Fibroblast of the aortic adventitia (primary cell): ENCODE measurements around the gene SRP72. TPM values are rescaled to one million over a fixed set of nuclear protein-coding genes. Genes with fewer than 3 reads are reported as not detected.

ENCODE experiments used
- DNase-seq: peaks from one replicate; pipeline ENCODE4 v3.0.0-alpha.2; 2010; ENCODE audit warnings: low read depth
- H3K4me3 ChIP-seq: 2 replicates; pipeline ENCODE4 v1.5.1; 2011; ENCODE audit warnings: low read depth, mild to moderate bottlenecking, control low read depth, low read length, moderate library complexity
- total RNA-seq: library from RNA; depleted of rRNA; stranded (reverse); fragments of >200 nt; gene quantifications from 2 replicates; pipeline ENCODE4 v1.2.3, GENCODE V29; 2012; ENCODE audit warnings: low replicate concordance
- TF ChIP-seq, protein P1 (sequence below): IDR thresholded peaks from 2 replicates; pipeline ENCODE4 v1.5.1; 2011; ENCODE audit warnings: mild to moderate bottlenecking, low read length, control low read depth, inconsistent platforms; ENCODE audit not compliant: insufficient read depth

SRP72 gene
- total RNA-seq, 1 donor: 119 TPM

DNA sequence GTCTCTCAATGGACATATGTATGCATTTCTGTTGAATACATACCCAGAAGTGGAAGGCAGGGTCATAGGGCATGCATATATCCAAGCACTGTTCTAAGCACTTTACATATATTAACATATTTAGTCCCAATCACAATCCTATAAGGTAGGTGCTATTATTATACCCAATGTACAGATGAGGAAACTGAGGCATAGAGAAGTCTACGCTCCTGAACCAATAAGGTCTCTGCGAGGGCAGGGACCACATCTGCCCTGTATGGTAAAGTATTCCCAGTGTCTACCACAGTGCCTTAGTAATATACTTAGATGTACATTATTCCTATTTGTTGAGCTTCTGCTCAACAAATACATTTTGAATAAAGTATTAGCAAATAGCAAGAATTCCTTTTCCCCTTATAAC, 37.2 kb upstream of the SRP72 start:
- no peak overlapping the region for H3K4me3 ChIP-seq
- TF ChIP-seq, protein P1, sequence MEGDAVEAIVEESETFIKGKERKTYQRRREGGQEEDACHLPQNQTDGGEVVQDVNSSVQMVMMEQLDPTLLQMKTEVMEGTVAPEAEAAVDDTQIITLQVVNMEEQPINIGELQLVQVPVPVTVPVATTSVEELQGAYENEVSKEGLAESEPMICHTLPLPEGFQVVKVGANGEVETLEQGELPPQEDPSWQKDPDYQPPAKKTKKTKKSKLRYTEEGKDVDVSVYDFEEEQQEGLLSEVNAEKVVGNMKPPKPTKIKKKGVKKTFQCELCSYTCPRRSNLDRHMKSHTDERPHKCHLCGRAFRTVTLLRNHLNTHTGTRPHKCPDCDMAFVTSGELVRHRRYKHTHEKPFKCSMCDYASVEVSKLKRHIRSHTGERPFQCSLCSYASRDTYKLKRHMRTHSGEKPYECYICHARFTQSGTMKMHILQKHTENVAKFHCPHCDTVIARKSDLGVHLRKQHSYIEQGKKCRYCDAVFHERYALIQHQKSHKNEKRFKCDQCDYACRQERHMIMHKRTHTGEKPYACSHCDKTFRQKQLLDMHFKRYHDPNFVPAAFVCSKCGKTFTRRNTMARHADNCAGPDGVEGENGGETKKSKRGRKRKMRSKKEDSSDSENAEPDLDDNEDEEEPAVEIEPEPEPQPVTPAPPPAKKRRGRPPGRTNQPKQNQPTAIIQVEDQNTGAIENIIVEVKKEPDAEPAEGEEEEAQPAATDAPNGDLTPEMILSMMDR: no peak
- no peak for DNase-seq

DNA sequence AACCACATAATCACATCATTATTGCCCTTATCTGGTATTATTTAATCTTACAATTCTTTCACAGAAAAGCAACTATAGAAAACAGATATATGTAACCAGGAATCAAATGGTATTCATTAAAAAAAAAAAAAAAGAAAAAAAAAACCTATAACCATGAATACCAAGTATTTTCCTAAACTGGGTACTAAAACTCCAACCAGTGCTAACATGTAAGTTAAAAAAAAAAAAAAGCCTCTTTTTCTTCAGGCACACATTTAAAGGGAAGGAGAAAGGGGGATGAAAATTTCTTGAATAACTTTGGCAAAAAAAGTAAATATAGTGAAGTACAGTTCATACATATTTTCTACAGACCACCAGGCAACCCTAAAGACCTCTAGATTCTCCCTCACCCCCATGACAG, 34.1 kb upstream of the SRP72 start:
- TF ChIP-seq, protein P1: no peak
- H3K4me3 ChIP-seq: no peak overlapping the region
- DNase-seq: no peak

DNA sequence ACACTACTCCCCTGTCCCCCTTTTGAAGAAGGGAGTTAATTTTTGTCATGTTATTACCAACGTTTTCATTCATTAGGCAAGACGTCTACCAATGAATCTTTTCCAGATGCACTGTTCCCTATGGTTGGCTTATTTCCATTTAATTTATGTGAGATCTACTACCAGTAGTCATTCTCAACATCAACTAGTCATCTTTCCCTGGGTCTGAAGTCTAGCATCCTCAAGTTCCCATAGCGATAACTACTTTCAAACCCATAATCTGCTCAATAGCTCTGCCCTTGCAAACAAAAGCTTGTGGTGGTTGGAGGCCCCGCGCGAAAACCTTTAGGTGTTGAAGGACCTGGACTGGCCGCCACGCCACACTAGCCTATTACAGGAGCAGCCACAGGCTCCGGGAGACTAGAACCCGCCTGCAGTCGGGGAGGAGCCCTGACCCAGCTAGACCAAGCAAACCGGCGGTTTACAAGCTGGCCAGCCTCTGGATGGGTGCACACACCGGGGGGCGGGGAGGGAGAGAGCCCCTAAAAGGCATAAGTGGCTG, 32.7 kb upstream of the SRP72 start:
- DNase-seq: peak; percentile 47
- H3K4me3 ChIP-seq: peak overlapping the region; percentile 91
- TF ChIP-seq, protein P1: no peak

DNA sequence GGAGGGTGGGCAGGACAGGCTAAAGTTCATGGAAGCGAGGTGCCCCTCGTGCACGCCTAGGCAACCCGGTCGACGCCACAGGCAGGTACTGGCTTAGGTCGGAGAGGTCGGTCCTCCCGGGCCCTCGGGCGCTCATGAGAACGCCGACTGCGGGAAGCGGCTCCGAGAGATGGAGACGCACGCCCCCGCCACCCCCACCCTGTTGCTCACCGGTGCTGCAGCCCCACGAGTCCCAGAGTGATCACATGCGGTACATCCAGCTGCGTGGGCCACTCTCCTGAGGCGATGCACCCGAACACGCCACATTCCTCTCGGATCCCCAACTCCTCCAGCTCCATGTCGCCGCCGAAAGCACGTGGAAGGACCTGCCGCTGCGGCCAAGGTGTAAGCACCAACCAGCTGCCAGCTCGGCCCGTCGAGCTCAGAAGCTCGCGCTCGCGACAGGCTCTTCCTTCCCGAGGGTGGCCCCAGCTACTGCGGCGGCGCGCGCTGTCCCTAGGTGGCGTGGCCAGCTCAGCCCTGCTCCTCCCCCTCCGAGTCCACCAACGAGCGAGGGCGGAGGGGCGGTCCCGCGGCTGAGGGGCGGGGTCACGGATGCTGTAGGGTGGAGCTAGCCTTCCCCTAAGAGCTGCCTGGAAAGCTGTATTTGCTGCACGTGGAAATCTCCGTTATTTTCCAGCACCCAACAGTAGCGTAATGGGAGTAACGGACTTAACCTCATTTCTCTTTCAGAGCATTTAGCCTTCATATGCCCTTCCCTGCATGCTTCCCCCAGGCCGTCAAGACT, 32.1 kb upstream of the SRP72 start, which contains the start of gene PPAT:
TSS of gene PPAT (minus strand) at position 476 of the 787 bp plus-strand sequence. CDS start at position 338, 138 bp downstream.
- DNase-seq: peak; percentile 95
- TF ChIP-seq, protein P1: peak; percentile 26
- H3K4me3 ChIP-seq: peak within 1 kb of the TSS; percentile 91

DNA sequence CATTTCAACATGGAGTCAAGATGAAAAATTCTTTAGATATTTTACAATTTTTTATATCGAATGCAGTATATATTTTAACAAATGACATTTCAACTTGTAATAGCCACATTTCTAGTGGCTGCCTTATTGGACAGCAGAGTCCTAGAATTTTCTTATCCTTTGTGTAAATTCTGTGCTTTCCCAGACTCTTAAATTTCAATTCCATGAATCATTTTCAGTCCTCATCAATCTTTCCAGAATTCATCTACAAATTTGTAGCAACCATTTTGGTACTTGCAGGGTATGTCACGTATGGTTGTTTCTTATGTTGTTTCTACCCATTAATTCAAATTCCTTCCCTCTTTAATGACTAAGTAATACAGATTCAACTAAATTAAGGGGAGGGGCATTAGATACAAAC, 28.7 kb upstream of the SRP72 start:
- TF ChIP-seq, protein P1: no peak
- DNase-seq: peak; percentile 25
- H3K4me3 ChIP-seq: no peak overlapping the region

DNA sequence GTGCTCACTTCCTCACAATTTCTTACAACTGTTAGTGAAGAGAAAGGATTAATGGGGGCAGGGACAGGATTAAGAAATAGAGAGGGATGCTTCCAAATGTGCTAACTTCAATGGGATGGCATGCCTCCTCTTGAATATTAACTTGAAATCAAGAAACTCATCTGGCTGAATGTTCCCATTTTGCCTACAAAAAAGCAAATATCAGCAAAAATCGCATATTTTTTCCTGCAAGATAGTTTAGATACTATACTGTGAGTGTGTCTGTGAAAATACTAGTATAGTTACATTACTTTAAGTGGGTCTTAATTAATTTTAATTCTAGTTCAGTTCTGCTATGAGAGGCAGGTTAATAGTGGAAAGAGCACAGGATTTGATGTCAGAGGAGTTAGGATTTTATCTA, 26.4 kb upstream of the SRP72 start:
- H3K4me3 ChIP-seq: no peak overlapping the region
- no peak for DNase-seq
- TF ChIP-seq, protein P1: no peak
